HEK293T (cell line): ENCODE results near the gene ZFP36.
A peak's percentile ranks its signal among the peaks of the same experiment; 100 is the strongest.

ENCODE experiments used
- ARNT ChIP-seq: fragments of 450-650 bp; IDR thresholded peaks from 2 replicates; pipeline ENCODE4 v1.6.1; 2017; ENCODE audit warnings: mild to moderate bottlenecking
- BHLHE40 ChIP-seq: fragments of 450-650 bp; IDR thresholded peaks from 2 replicates; pipeline ENCODE4 v1.6.1; 2016; ENCODE audit warnings: mild to moderate bottlenecking, moderate library complexity, borderline replicate concordance
- ELF4 ChIP-seq: fragments of 450-650 bp; IDR thresholded peaks from 2 replicates; pipeline ENCODE4 v1.6.1; 2017; ENCODE audit warnings: antibody characterized with exemption
- FOXA1 ChIP-seq: fragments of 450-650 bp; IDR thresholded peaks from 2 replicates; pipeline ENCODE4 v1.6.1; 2016; ENCODE audit warnings: mild to moderate bottlenecking
- FOXK2 ChIP-seq: fragments of 450-650 bp; IDR thresholded peaks from 2 replicates; pipeline ENCODE4 v1.6.1; 2016; ENCODE audit warnings: mild to moderate bottlenecking
- FOXM1 ChIP-seq: fragments of 450-650 bp; IDR thresholded peaks from 2 replicates; pipeline ENCODE4 v1.6.1; 2017; ENCODE audit warnings: mild to moderate bottlenecking, borderline replicate concordance
- HDGF ChIP-seq: fragments of 450-650 bp; IDR thresholded peaks from 2 replicates; pipeline ENCODE4 v1.6.1; 2017; ENCODE audit warnings: antibody characterized with exemption, borderline replicate concordance
- LEF1 ChIP-seq: fragments of 450-650 bp; IDR thresholded peaks from 2 replicates; pipeline ENCODE4 v1.6.1; 2017; ENCODE audit warnings: mild to moderate bottlenecking, borderline replicate concordance
- NFRKB ChIP-seq: fragments of 450-650 bp; IDR thresholded peaks from 2 replicates; pipeline ENCODE4 v1.6.1; 2016; ENCODE audit warnings: mild to moderate bottlenecking, moderate library complexity
- SP1 ChIP-seq: fragments of 450-650 bp; IDR thresholded peaks from 2 replicates; pipeline ENCODE4 v1.6.1; 2017
- SUZ12 ChIP-seq: fragments of 450-650 bp; IDR thresholded peaks from 2 replicates; pipeline ENCODE4 v1.6.1; 2016; ENCODE audit warnings: mild to moderate bottlenecking
- ZNF384 ChIP-seq: fragments of 450-650 bp; IDR thresholded peaks from 2 replicates; pipeline ENCODE4 v1.6.1; 2016
- TF ChIP-seq, protein P1 (sequence below): fragments of 450-650 bp; IDR thresholded peaks from 2 replicates; pipeline ENCODE4 v1.6.1; 2016

DNA sequence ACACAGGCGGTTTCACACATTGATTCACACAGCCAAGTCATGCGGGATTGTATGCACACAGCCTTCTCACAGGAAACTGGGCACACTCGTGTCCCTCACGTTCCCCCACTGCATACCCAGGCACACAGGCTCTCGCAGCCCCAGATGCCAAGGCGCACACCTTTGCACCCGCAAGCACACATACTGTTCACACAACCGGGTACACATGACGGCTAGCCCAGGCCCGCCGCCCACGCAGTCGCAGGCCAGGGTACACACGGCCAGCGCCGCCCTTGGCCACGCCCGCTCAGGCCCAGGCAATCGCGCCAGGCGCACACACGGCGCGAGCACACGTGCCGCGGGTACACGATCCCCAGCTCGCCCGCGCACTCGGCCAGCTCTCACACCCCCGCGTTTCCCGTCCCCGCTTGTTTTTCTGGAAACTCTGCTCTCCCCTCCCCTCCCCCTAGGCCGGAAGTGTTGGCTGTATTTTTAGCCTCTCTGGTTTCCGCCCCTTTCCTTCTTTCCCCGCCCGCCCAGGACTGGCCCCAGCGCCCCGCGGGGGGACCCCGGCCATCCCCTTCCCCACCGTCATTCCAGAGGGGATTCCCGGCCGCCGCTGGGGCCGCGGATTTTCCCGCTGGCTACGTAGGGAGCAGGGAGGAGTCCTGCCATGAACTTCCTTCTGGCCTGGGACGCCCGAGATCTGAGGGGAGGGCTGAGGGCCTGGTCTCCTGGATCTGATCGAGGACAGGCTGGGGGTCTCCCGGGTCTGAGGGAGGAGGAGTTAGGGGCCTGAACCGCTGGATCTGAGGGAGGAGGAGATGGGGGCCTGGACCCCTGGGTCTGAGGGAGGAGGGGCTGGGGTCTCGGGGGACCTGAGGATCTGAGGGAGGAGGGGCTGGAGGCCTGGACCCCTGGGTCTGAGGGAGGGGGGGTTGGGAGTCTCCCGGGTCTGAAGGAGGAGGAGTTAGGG, 4.0 kb upstream of the ZFP36 start:
- TF ChIP-seq ARNT (no peak), LEF1 (no peak), FOXM1 (no peak), HDGF (0 out of 2 replicates have a peak, but pooled peaks have one; percentile 40), FOXA1 (no peak), SUZ12 (no peak), BHLHE40 (no peak), ZNF384 (no peak), FOXK2 (no peak), SP1 (no peak), NFRKB (no peak), ELF4 (peak; percentile 36; the same call in 1 of the 2 replicates)
- TF ChIP-seq, protein P1, sequence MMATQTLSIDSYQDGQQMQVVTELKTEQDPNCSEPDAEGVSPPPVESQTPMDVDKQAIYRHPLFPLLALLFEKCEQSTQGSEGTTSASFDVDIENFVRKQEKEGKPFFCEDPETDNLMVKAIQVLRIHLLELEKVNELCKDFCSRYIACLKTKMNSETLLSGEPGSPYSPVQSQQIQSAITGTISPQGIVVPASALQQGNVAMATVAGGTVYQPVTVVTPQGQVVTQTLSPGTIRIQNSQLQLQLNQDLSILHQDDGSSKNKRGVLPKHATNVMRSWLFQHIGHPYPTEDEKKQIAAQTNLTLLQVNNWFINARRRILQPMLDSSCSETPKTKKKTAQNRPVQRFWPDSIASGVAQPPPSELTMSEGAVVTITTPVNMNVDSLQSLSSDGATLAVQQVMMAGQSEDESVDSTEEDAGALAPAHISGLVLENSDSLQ = no peak
